HG02763 (cell line): ENCODE results near the gene EEIG1.
A peak's percentile ranks its signal among the peaks of the same experiment; 100 is the strongest.

Experiments used
- ATAC-seq: cut with Tn5 transposase; IDR thresholded peaks from one replicate; pipeline ENCODE4 v1.9.1; 2021; ENCODE audit warnings: mild to moderate bottlenecking, moderate library complexity; ENCODE audit not compliant: unreplicated experiment

EEIG1 gene

DNA sequence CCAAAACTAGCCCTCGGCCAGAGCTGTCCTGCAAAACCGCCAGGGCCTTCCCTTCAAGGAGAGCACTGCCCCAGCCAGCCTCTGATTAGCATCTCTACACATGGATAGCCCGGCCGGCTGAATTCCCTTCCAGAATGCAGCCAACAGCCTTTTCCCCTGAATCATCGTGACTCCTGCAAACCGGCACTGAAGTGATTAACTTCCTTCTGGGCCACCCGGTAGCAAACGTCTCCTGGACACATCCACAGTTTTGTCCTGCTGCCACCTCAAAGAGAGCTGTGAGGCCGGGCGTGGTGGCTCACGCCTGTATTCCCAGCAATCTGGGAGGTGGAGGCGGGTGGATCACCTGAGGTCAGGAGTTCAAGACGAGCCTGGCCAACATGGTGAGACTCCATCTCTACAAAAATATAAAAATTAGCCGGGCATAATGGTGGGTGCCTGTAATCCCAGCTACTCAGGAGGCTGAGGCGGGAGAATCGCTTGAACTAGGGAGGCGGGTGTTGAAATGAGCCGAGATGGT, 21.1 kb upstream of the EEIG1 start:
- no peak for ATAC-seq

DNA sequence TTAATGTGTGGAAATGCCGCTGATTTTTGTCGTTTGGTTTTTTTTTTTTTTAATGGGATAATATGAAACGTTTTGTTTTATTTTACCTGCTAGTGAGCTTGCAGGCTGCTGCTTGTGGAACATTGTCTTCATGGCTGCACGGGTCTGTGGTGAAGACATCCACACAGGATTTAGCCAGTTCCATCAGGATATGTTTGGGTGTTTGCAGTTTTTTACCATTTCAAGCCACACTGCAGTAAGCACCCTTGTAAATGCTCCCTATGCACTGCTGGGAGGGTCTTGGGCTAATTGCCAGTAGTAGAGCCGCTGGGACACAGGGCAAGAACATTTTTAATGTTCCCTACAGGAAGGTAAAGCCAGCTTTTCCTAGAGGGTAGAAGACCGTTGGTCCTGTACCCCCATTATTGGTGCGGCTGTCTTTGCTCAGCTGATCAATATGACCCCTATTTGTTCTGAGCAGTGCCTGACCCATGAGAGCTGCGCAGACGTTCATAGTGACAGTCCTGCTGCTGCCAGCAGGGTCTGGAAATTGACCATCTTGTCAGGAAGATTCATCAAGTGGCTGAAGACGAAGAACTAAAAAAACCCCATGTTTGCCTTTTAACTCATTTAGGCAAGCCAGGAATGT, 20.5 kb upstream of the EEIG1 start:
- ATAC-seq: no peak

DNA sequence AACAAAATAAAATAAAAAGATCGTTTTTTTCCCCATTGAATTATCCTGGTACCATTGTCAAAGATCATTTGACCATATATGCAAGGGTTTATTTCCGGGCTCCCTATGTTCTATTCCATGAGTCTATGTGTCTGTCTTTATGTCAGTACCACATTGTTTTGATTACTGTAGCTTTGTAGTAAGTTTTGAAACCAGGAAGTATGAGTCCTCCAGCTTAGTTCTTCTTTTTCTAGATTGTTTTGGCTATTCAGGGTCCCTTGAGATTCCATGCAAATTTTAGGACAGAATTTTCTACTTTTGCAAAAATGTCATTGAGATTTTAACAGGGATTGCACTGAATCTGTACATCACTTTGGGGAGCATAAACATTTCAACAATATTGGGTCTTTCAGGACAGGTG, 18.7 kb upstream of the EEIG1 start:
- ATAC-seq: no peak

DNA sequence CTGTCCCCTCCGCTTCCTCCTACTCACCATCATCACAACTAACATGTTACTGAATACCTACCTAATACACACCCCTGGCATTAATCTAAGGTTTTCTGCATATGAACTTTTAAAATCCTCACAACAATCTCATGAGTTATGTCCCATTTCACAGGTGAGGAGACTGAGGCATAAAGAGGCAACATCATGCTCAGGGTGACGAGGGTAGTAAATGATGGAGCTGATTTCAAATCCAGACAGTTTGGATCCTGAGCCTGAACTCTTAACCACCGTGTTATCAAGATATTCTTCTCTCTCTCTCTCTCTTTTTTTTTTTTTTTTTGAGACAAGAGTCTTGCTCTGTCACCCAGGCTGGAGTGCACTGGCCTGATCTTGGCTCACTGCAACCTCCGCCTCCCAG, 12.9 kb upstream of the EEIG1 start:
- no peak for ATAC-seq

DNA sequence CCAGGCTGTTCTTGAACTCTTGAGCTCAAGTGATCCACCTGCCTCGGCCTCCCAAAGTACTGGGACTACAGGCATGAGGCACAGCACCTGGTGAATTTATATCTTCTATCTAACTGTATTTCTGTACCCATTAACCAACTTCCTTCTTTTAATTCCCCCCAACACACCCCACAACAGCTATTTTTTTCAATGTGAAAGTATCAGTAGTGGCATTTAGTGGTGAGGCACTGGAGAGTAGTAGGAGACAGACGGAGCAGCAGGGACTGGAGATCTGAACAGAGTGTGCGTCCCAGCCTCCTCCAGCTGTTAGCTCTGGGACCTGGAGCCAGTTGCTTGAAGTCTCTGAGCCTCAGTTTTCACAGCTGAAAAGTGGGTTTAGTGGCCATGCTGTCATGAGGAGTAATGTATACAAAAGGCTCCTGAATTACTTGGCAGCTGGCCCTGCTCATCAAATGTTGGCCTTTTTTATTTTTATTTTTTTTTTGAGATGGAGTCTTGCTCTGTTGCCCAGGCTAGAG, 11.0 kb upstream of the EEIG1 start:
- no peak for ATAC-seq

DNA sequence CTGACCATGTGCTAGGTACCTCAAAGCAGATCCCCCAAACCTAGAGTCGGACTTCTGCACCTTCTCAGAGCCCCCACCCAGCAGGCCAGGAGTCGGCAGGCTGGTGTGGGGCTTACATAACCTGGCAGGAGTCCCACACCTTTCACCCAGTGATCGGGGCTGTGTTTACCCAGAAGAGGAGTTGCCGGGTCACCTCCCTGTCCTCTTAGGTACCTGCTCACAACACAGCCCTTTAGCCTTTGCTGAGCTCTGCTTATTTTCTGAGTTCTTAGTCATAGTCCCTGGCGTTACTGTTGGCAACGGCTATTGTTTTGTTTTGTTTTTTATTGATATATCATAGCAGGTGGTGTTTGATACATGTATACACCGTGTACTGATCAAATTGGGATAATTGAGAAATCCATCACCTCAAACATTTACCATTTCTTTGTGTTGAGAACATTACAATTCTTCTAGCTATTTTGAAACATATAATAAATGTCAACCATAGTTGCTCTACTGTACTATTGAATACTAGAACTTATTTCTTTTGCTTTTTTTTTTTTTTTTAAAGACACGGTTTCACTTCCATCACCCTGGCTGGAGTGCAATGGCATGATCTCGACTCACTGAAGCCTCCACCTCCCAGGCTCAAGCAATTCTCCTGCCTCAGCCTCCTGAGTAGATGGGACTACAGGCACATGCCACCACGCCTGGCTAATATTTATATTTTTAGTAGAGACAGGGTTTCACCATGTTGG, 10.4 kb upstream of the EEIG1 start:
- no peak for ATAC-seq

DNA sequence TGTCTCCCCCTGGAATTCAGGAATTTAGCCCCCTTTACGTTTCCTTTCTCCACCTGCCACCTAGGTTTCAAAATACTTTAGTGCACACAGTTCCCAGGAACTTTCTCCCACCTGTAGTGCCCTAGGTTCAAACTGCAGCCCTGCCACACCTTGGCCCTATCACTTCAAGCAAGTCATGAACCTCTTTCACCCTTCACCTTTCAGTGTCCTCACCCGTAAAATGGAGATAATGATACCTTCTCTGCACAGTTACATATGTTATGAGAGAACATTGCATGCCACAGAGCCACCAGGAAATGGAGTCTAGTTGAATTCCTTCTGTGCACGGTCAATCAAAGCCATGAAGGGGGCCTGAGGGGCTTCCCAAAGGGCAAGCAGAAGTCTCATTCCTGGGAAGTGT, 9.8 kb upstream of the EEIG1 start:
- no peak for ATAC-seq

DNA sequence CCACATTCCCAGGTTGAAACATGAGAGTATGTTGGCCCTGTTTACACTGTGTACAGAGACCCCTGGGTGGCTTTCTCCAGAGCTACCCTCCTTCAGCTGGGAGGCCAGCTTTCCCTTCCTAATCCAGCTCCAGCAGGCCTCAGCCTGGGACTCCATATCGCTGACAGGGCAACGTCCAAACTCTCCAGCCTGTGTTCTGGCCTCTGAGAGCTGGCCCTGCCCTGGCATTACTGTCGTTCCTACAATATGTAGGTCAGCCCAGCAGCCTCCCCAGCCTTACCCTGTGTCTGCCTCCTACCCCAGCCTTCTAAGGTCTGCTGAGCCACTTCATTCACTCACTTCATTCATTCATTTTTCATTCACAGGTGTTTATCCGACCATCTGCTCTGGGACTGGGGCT, 8.3 kb upstream of the EEIG1 start:
- no peak for ATAC-seq

DNA sequence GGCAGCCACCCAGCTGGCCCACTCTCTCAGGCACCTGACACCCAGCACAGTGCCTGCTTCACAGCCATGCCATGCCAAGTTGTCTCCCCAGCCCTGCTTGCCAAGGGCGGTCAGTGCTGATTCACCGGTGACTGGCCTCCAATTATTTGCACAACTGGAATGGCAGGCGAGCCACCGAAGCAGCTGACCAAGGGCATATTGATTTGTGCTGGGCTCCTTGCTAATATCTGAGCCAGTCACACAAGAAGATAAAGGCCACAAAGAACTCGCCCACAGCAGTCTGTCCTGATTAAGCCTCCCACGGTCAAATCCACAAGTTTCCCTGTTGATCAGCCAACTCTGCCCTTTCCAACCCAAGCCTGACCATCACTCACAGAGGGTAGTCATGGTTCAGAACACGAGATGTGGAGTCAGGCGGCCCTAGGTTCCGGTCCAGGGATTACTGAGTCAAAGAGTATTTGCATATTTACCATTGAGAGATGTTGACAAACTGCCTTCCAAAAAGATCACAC, 6.4 kb upstream of the EEIG1 start:
- ATAC-seq: peak; percentile 42

DNA sequence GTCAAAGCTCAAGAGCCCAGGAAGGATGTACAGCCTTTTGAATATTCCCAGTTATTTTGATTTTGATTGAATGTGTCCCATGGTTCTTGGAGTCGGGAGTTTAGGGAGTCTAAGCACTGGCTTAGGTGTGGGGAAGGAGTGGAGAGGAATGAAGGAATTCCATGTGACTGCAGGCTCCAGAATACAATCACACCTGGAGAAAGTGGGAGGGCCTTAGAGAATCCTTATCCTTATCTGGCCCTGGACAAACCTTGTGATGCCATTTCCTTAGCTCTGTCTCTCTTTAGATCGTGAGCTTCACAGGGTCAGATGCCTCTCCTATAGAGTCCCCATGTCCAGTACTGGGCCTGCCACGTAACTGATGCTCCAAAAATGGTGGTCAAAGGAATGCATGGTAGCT, 4.2 kb upstream of the EEIG1 start:
- ATAC-seq: no peak

DNA sequence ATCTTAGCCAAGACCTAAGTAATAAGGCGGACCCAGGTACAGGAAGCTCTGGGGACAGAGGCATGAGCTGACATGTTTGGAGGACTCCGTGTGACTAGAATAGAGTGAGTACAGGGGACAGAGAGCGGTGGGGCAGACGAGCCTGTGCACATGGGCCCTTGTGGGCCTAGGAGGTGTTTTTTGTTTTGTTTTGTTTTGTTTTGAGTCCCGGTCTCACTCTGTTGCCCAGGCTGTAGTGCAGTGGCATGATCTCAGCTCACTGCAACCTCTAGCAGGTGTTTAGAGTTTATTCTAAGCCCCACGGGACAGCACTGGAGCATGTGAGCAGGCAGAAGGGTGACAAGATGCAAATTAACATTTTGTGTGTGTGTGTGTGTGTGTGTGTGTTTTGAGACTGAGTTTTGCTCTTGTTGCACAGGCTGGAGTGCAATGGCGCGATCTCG, 3.1 kb upstream of the EEIG1 start:
- ATAC-seq: no peak

DNA sequence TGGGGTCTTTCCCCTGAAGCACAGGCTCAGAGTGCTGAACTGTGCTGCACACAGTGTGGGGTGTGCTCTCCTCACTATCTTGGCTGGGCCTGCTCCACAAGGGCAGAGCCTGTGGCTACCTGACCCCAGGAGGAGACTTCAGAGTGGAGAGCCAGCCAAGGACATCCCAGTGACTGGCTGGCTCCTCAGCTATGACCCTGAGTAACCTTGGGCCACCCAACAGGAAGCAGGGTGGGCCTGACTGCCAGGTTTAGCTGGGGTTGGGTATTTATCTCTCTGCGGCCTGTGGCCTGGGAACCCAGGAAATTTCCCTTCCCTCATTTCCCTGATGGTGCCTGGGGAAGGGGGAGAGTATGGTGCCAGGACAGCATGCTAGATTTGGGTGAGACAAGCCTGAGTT, 2.1 kb upstream of the EEIG1 start:
- no peak for ATAC-seq

DNA sequence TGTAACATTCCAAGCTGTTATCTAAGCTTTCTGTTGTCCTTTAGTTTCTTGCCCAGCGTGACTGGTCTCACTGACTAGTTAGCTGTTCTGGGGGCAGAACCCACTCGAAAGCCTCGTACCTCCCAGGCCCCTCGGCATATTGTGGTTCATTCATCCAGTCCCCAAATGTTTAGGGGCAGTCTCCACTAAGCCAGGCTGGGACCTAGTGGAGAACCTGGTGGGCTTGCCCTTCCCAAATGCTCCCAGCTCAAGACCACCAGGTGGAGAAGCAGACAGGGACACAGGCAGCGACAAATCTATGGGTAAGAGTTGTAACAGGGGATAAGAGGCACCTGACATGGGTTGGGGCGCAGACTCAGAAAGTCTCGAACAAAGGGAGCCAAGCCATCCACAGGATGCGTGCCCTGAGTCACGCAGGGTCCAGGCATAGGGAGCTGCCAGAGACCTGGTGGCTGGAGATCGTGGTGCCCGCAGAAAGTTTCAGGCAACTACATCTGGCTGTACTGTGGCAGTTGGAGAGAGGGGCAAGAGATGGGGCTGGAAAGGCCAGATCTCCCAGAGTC, 851 bp upstream of the EEIG1 start:
- ATAC-seq: no peak

DNA sequence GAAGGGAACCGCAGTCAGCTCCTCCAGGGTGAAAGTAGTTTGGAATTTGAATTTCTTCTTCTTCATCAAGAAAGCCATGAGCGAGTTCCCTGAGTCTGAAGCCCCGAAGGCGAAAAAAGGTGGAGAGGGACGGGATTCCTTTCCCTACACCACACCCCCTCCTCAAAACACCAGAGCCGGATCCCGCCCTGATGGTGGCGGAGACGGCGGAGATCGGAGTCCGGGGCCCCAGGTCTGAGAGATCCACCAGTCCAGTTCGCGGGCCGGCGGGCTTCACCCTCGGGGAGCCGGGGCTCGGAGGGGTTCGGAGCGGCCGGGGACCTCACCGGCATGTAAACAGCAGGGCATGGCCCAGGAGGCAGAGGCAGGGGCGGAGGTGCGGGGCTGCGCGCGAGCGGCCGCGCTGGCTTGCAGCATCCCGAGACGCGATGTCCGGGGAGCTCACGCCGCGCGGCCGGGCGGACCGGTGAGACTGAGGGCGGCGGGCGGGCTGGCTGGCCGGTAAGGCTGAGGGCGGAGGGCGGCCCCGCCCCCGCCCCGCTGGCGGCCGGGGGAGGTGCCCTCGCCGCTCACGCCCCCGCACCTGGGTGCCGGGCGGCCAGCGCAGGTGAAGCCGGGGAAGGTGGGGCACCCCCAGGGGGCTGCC, 606 bp downstream of the EEIG1 start:
- peak; percentile 40 for ATAC-seq

DNA sequence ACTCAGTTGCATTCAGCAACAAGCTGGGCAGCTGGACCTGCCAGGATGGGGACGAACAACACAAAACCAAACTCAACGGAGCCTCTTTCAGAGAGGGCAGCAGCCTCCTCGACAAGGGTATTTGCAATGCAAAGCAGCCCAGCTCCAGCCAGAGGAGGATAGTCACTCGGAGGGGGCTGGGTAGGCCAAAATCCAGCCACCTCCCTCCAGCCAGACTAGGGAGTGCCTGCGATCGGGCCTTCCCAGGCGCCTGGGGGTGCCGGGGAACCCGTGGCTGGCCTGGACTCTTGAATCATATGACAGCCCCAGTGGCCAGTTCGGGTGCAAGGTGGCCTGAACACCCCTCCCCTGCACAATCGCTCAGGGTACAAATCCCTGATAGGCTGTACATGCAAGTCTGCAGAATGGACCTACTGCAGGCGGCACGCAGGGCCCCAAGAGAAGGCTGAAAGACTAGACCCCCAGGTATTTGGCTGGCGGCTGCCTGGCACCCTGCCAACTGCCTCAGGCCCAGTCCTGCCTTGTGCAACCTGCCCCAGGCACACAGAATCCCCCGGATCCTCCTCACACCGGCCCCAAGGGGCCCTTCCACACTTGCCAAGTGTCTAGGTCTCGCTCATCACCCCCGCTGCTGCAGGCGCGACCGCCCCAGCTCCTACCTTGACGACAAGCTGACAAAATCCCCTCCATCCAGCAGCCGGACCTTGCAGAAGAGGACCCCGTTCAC, 1.3 kb downstream of the EEIG1 start:
- no peak for ATAC-seq

DNA sequence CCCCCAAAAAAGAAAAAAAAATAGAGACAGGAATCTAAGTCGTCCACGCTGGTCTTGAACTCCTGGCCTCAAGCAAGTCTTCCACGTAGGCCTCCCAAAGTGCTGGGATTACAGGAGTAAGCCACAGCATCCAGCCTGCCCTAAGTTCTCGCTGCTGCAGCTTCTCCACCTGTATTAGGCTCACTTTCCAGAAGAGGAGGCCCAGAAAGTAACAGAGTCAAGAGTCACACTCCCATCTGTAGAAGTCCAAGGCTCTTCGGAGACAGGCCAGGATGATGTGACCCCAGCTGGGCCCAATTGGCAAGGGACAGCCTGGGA, 1.8 kb downstream of the EEIG1 start:
- no peak for ATAC-seq

DNA sequence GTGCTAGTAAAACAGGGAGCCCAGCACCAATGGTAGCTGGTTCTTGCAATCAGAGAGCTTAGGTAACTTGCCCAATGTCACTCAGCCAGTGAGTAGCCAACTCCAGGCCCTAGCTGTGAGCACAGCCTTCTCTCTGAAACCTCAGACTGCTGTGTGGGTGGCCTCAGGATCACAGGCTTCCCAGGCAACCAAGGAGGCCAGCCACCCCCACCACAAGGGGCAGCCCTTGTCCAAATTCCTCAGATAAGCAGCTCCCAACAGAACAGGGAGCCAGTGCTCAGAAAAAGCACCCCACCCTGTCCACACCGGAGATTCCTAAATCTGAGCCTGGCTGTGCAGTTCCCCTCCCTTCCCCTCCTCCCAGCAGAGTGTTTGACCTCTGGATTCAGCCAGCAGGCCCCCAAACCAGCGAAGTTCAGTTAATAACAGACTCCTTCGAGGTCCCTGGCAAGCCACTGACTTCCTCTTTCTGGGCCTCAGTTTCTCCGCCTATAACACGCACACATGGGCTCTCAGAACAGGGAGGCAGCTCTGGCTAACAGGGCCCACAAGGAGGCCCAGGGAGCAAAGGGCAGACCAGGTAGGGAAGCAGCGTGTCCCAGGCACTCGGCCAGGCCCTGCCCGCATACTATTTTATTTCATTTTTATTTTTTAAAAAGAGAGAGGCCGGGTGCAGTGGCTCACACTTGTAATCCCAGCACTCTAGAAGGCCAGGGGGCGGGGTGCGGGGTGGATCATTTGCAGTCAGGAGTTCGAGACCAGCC, 2.7 kb downstream of the EEIG1 start:
- no peak for ATAC-seq

DNA sequence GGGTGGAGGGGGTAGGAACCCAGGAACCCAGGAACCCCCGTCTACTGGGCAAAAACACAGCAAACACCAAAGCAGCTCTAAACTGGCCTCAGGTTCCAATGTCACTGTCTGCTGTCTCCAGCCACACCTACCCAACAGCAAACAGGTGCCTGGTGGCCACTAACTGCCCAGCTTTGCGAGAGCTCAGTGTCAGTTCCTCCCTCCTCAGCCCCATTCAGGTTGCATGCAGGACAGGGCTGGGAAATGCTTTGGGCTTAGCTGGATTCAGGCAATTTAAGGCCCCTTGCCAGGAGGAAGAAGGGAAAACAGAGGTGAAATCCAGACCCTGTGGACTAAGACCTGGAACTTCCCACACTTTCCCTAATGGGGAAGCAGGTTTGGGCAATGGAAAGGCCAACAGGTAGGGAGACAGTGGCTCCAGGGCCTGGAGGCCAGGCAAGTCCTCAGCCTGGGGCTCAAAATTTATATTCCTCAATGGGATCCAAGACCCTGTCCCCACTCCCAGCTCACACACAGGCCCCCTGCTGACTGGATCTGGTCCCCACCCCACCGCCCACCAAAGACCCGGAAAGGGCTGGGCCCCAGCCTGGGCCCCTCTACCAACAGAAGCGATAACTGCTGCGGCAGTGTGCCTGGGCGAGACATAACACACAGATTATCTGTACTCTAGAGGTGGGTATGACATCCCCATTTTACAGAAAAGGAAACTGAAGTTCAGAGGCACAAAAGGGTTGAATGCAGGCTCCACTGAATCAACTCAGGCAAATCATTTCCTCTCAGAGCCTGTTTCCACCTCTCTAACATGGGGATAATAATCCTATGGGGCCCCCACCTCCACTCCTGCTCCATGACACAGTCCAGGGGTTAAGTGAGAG, 3.5 kb downstream of the EEIG1 start:
- no peak for ATAC-seq

DNA sequence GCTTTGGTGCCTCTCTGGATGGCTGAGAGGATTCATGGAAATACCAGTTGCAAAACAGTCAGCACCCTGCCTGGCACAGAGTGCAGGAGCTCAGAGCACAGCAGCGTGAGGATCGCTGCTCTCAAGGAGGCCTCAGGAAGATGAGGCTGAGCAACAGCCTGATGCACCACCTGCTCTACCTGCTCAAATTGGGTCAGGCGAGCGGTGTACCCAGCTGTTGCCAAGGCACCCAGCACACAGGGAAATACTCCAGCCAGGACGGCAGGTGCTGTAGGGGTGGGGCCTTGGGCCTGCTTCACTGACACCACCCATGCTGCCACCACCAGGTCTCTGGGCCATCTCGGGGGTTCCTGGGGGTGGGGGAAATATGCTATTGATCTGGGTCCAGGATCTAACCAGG, 4.3 kb downstream of the EEIG1 start:
- ATAC-seq: no peak
